Measurements from ENCODE around the gene EEIG2. TPM values are rescaled to one million over a fixed set of nuclear protein-coding genes. Genes with fewer than 3 reads are reported as not detected.

Gene EEIG2
- polyA plus RNA-seq, 1 of the 3 experiments (the other 2 are of a cell fraction), result 2.9 TPM

DNA sequence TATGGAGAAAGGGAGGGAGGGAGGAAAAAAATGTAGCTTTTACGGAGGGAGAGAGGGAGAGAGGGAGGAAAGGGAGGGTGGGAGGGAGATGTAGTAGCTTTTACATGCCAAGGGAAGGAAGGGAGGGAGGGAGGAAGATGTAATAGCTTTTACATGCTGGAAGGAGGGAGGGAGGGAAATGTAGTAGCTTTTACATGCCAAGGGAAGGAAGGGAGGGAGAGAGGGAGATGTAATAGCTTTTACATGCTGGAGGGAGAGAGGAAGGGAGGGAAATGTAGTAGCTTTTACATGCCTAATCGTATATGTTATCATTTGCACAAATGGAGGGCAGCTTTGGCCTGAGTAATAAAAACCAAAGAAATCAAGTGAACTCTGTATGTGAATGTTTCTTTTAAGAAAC is 35.6 kb downstream of the EEIG2 start:
- Histone ChIP-seq H3K36me3 (replicated peaks in 1 of 2; ENCODE audit: control insufficient read depth in 1 of 2, insufficient read depth in 2 of 2, low read length in 1 of 2) (no peaks in the 10 kb centered on the region), H3K79me2 (ENCODE audit: insufficient read depth) (peaks cover 5% of the 10 kb centered on the region; the same call in 1 of the 2 replicates), H3K27me3 (ENCODE audit: insufficient read depth) (no peaks in the 10 kb centered on the region), H3K4me2 (peak overlapping the region; percentile 44; the same call in 1 of the 2 replicates), H4K20me1 (ENCODE audit: insufficient read depth) (no peaks in the 10 kb centered on the region; the same call in 1 of the 2 replicates), H3K9ac (0 out of 2 replicates have a peak overlapping the region, but pooled peaks have one; percentile 11), H3K9me3 (no peaks in the 10 kb centered on the region), H3K4me1 (ENCODE audit: control insufficient read depth in 1 of 2, insufficient read depth in 2 of 2, low read depth in 1 of 2, low read length in 1 of 2) (peaks cover 26 to 31% of the 10 kb centered on the region in 2 experiments), H3K27ac (ENCODE audit: low read depth in 2 of 2, low read length in 1 of 2) (peak overlapping the region in 1 of 2 experiments; percentile 39; a peak in 2 of 4 replicates), H2AFZ (ENCODE audit: low read depth) (no peak overlapping the region; the same call in 1 of the 2 replicates), H3F3A (replicated peaks; ENCODE audit: insufficient read depth) (peaks cover 4% of the 10 kb centered on the region), H3K9me2 (no peaks in the 10 kb centered on the region), H3K4me3 (ENCODE audit: low read depth in 2 of 2, low read length in 1 of 2) (no peak overlapping the region)
- WGBS (ENCODE audit: low lambda C conversion rate), result 16% methylated on average over 2 of the region's 2 CpGs
- no peak for DNase-seq
- TF ChIP-seq SMC3 (IDR thresholded peaks at IDR 0.05; ENCODE audit: low read depth, low read length) (no peak), MEF2A (IDR thresholded peaks at IDR 0.05; ENCODE audit: borderline replicate concordance, low read depth) (no peak), TAF1 (IDR thresholded peaks at IDR 0.05; ENCODE audit: borderline replicate concordance, low read depth, low read length) (no peak), RAD21 (IDR thresholded peaks at IDR 0.05; ENCODE audit: low read length) (no peak)
- POLR2A ChIA-PET, result no interaction called here
- CTCF ChIA-PET, result interaction anchor here (0.7 to 2.3 kb wide), 4 partner anchors 13 to 48 kb away, joined by 3 to 7 read pairs (median 4); partner anchors contain the start of gene EEIG2

DNA sequence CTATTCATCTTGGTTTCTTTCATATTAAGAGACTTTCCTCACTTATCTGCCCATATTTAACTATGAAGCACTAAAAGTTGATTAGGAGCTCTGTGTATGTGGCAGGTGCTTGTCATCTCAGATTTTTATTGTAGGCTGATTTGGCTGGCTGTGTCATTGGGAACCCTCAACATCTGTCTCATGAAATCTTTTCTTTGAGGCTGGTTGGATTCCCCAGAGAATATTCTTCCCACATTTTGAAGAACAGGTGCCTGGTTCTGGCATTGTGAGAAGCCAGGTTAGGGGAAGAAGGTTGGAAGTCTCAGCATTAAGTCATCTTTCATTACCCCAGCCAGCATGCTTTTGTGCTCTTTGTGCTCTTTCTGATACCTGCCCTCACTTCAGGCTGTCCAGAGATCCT is 37.1 kb downstream of the EEIG2 start:
- DNase-seq, result no peak
- no peak overlapping the region for H3K4me3 ChIP-seq (ENCODE audit: low read depth in 2 of 2, low read length in 1 of 2)
- no peak overlapping the region for H3K4me2 ChIP-seq
- no peaks in the 10 kb centered on the region for H3K36me3 ChIP-seq (replicated peaks in 1 of 2; ENCODE audit: control insufficient read depth in 1 of 2, insufficient read depth in 2 of 2, low read length in 1 of 2)
- H3K79me2 ChIP-seq (ENCODE audit: insufficient read depth), result 0 out of 2 replicates have a peak, but pooled peaks cover 5% of the 10 kb centered on the region
- TF ChIP-seq, protein P1, sequence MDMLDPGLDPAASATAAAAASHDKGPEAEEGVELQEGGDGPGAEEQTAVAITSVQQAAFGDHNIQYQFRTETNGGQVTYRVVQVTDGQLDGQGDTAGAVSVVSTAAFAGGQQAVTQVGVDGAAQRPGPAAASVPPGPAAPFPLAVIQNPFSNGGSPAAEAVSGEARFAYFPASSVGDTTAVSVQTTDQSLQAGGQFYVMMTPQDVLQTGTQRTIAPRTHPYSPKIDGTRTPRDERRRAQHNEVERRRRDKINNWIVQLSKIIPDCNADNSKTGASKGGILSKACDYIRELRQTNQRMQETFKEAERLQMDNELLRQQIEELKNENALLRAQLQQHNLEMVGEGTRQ (IDR thresholded peaks at IDR 0.05; ENCODE audit: borderline replicate concordance, low read depth, low read length), result no peak
- peak; percentile 42; the same call in 1 of the 2 replicates for TF ChIP-seq GATA2 (CRISPR knock-in tag; IDR thresholded peaks at IDR 0.05)
- H3K4me1 ChIP-seq (ENCODE audit: control insufficient read depth in 1 of 2, insufficient read depth in 2 of 2, low read depth in 1 of 2, low read length in 1 of 2), result peaks cover 21 to 28% of the 10 kb centered on the region in 2 experiments; a peak in 3 of 4 replicates
- H3K27me3 ChIP-seq (ENCODE audit: insufficient read depth), result no peaks in the 10 kb centered on the region
- no peaks in the 10 kb centered on the region for H3F3A ChIP-seq (replicated peaks; ENCODE audit: insufficient read depth)
- H2AFZ ChIP-seq (ENCODE audit: low read depth), result no peak overlapping the region
- no peak overlapping the region for H3K9ac ChIP-seq
- CTCF ChIA-PET, result interaction anchor here (1.9 kb wide), 1 partner anchor 36 kb away, joined by 7 read pairs; the partner anchor contains the start of gene EEIG2
- H4K20me1 ChIP-seq (ENCODE audit: insufficient read depth), result no peaks in the 10 kb centered on the region; the same call in 1 of the 2 replicates
- H3K9me2 ChIP-seq, result no peaks in the 10 kb centered on the region
- no peaks in the 10 kb centered on the region for H3K9me3 ChIP-seq
- peak overlapping the region in 1 of 2 experiments; percentile 51; a peak in 1 of 4 replicates for H3K27ac ChIP-seq (ENCODE audit: low read depth in 2 of 2, low read length in 1 of 2)
- POLR2A ChIA-PET, result no interaction called here

DNA sequence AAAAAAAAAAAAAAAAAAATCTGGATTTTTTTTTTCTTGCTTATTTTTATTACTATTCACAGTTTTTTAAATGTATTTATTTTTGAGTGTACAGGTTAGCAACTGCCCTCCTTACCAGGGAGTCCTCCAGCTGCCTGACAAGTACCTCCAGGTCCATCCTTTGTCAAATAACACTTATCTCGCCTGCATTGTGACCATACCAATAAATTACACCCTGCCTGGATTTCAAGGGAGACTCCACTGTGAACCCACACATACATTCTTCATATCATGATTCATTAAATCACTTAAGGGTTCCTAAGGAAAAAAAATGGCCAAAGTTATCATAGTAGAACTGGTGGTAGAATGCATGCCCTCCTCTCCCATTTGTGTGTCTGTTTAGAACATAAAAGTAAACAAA is 38.4 kb downstream of the EEIG2 start:
- Histone ChIP-seq H3K4me3 (ENCODE audit: low read depth in 2 of 2, low read length in 1 of 2) (no peak overlapping the region), H3K79me2 (ENCODE audit: insufficient read depth) (0 out of 2 replicates have a peak, but pooled peaks cover 5% of the 10 kb centered on the region), H3K9ac (no peak overlapping the region), H3F3A (replicated peaks; ENCODE audit: insufficient read depth) (no peaks in the 10 kb centered on the region), H3K27me3 (ENCODE audit: insufficient read depth) (no peaks in the 10 kb centered on the region), H3K4me1 (ENCODE audit: control insufficient read depth in 1 of 2, insufficient read depth in 2 of 2, low read depth in 1 of 2, low read length in 1 of 2) (peaks cover 13 to 30% of the 10 kb centered on the region in 2 experiments; a peak in 3 of 4 replicates), H3K9me2 (no peaks in the 10 kb centered on the region), H3K9me3 (no peaks in the 10 kb centered on the region), H3K27ac (ENCODE audit: low read depth in 2 of 2, low read length in 1 of 2) (no peak overlapping the region), H3K4me2 (no peak overlapping the region), H3K36me3 (replicated peaks in 1 of 2; ENCODE audit: control insufficient read depth in 1 of 2, insufficient read depth in 2 of 2, low read length in 1 of 2) (no peaks in the 10 kb centered on the region), H2AFZ (ENCODE audit: low read depth) (no peak overlapping the region), H4K20me1 (ENCODE audit: insufficient read depth) (no peaks in the 10 kb centered on the region; the same call in 1 of the 2 replicates)
- ChIA-PET CTCF (interaction anchor here (0.8 kb wide), 1 partner anchor 38 kb away, joined by 5 read pairs; the partner anchor contains the start of gene EEIG2), POLR2A (no interaction called here)
- 88% methylated on average over 1 of the region's 1 CpG for WGBS (ENCODE audit: low lambda C conversion rate)
- DNase-seq, result no peak
- TF ChIP-seq, protein P2, sequence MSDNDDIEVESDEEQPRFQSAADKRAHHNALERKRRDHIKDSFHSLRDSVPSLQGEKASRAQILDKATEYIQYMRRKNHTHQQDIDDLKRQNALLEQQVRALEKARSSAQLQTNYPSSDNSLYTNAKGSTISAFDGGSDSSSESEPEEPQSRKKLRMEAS (IDR thresholded peaks at IDR 0.05; ENCODE audit: low read depth), result no peak
- TF ChIP-seq RXRA (IDR thresholded peaks at IDR 0.05; ENCODE audit: borderline replicate concordance, low read depth) (no peak), FOXM1 (IDR thresholded peaks at IDR 0.05; ENCODE audit: low read depth) (no peak), POLR2AphosphoS5 (IDR thresholded peaks at IDR 0.05; ENCODE audit: low read depth, low read length) (no peak)
- TF ChIP-seq, protein P3, sequence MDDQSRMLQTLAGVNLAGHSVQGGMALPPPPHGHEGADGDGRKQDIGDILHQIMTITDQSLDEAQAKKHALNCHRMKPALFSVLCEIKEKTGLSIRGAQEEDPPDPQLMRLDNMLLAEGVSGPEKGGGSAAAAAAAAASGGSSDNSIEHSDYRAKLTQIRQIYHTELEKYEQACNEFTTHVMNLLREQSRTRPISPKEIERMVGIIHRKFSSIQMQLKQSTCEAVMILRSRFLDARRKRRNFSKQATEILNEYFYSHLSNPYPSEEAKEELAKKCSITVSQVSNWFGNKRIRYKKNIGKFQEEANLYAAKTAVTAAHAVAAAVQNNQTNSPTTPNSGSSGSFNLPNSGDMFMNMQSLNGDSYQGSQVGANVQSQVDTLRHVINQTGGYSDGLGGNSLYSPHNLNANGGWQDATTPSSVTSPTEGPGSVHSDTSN (IDR thresholded peaks at IDR 0.05), result no peak

All from SK-N-SH (cell line).